ENCODE data around the gene TMC3. TPM values are rescaled to one million over a fixed set of nuclear protein-coding genes. Genes with fewer than 3 reads are reported as not detected.

The TMC3 gene
- total and polyA plus RNA-seq, 7 donors: not detected

DNA sequence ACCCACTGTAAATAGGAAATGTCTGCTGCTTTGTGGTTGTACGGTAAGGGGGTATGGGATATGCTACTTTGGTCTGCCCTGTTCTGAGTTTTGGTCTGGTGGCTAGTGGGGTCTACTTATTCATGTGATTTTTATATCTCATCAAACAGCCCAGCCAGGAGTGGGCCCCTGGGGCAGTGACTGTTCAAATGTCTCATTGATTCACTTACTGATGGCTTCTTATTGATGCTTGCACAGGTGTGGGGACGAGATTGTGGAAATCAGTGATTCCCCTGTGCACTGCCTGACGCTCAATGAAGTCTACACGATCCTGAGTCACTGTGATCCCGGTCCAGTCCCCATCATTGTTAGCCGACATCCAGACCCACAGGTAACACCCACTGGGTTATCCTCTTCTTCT lies 88.6 kb downstream of the TMC3 start:
- ATAC-seq (no peak), DNase-seq (no peak)
- Histone ChIP-seq H3K27ac (no peak overlapping the region), H3K36me3 (ENCODE audit: insufficient read depth in 1 of 2, low read depth in 1 of 2) (no peaks in the 10 kb centered on the region), H3K4me1 (no peaks in the 10 kb centered on the region), H3K9me3 (no peaks in the 10 kb centered on the region), H3K27me3 (ENCODE audit: insufficient read depth in 3 of 3, low read length in 2 of 3) (no peaks in the 10 kb centered on the region), H3K4me3 (no peak overlapping the region)
- 89 to 91% (median 90%) methylated on average over 6 of the region's 6 CpGs for WGBS, 3 donors
- intact Hi-C loops (cut with DNase I): no loop called here
- TF ChIP-seq, protein P1, sequence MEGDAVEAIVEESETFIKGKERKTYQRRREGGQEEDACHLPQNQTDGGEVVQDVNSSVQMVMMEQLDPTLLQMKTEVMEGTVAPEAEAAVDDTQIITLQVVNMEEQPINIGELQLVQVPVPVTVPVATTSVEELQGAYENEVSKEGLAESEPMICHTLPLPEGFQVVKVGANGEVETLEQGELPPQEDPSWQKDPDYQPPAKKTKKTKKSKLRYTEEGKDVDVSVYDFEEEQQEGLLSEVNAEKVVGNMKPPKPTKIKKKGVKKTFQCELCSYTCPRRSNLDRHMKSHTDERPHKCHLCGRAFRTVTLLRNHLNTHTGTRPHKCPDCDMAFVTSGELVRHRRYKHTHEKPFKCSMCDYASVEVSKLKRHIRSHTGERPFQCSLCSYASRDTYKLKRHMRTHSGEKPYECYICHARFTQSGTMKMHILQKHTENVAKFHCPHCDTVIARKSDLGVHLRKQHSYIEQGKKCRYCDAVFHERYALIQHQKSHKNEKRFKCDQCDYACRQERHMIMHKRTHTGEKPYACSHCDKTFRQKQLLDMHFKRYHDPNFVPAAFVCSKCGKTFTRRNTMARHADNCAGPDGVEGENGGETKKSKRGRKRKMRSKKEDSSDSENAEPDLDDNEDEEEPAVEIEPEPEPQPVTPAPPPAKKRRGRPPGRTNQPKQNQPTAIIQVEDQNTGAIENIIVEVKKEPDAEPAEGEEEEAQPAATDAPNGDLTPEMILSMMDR (IDR thresholded peaks at IDR 0.05): no peak

DNA sequence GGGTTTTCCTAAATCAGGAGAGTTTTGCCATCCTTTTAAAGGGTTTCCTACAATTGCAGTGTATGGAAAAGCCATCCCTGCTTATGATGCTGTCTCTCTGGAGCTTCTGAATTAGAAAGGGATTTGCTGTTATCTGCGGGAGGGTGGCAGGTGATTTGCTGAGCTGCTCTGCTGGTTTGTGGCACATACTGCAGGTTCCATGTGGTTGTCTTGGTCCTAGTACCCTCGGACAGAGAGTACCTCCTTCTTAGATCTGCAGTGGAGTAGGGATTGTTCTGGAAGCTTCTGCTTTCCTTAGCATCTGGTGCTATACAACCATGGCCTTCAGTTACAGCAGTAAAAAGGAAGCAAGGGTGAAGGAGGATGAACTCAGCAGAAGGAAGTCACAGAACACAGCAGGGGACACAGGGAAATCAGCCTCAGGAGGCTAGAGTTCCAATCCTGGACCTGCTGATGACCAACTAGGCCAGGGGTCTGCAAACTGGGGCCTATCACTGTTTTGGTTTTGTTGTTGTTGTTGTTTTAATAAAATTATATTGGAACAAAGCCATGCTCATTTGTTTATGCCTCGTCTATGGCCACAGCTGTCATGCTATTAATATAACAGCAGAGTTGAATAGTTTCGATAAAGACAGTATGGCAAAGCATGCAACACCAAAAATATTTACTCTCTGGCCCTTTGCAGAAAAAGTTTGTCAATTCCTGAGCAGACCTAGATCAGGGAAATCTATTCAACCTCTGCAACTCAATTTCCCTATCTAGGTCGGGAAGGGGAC lies 89.6 kb downstream of the TMC3 start:
- no peak for ATAC-seq
- no peaks in the 10 kb centered on the region for H3K9me3 ChIP-seq
- intact Hi-C loops (cut with DNase I): no loop called here
- H3K4me1 ChIP-seq: no peaks in the 10 kb centered on the region
- H3K36me3 ChIP-seq (ENCODE audit: insufficient read depth in 1 of 2, low read depth in 1 of 2): no peaks in the 10 kb centered on the region
- H3K27ac ChIP-seq: no peak overlapping the region
- no peak overlapping the region for H3K4me3 ChIP-seq
- WGBS, 3 donors: 51 to 53% (median 52%) methylated on average over 5 of the region's 5 CpGs
- no peaks in the 10 kb centered on the region for H3K27me3 ChIP-seq (ENCODE audit: insufficient read depth in 3 of 3, low read length in 2 of 3)
- TF ChIP-seq, protein P1 (IDR thresholded peaks at IDR 0.05): no peak
- no peak for DNase-seq

DNA sequence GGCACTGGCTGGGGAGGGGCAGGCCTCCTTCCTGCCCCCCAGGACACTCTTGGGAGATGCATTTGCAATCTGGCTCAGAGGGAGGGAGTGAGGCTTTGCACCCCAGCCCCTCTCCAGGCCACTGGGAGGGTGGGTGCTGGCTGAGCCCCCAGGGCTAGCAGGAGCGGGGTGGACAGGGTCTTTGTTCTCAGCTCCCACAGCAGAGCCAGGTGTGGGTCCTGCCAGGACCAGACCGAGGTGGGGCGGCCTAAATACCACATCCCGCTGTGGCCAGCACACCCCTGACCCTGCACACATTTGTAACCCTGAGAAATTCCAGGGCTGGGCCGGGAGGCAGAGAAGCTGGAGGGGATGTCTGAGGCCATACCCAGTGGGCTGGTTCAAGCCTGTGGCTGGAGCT lies 91.1 kb downstream of the TMC3 start:
- DNase-seq (no peak), ATAC-seq (no peak)
- intact Hi-C loops (cut with DNase I): no loop called here
- no peak overlapping the region for H3K27ac ChIP-seq
- WGBS, 3 donors: 85 to 95% (median 90%) methylated on average over 5 of the region's 5 CpGs
- H3K4me1 ChIP-seq: no peaks in the 10 kb centered on the region
- H3K27me3 ChIP-seq (ENCODE audit: insufficient read depth in 3 of 3, low read length in 2 of 3): no peaks in the 10 kb centered on the region
- H3K4me3 ChIP-seq: no peak overlapping the region
- TF ChIP-seq, protein P1 (IDR thresholded peaks at IDR 0.05): no peak
- no peaks in the 10 kb centered on the region for H3K9me3 ChIP-seq
- no peaks in the 10 kb centered on the region for H3K36me3 ChIP-seq (ENCODE audit: insufficient read depth in 1 of 2, low read depth in 1 of 2)

DNA sequence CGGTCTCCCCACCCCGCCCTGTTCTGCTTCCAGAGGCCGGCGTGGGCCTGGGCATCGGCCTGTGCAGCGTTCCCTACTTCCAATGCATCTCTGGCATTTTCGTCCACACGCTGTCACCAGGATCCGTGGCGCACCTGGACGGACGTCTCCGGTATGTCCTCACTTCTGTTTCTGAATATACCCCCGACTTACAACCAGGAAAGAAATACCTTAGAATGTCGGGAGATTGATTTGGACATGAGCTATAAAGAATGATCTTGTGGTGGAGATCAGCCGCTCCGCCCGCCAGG lies 91.5 kb downstream of the TMC3 start:
- Histone ChIP-seq H3K27ac (no peak overlapping the region), H3K4me3 (no peak overlapping the region), H3K27me3 (ENCODE audit: insufficient read depth in 3 of 3, low read length in 2 of 3) (no peaks in the 10 kb centered on the region), H3K36me3 (ENCODE audit: insufficient read depth in 1 of 2, low read depth in 1 of 2) (no peaks in the 10 kb centered on the region), H3K9me3 (no peaks in the 10 kb centered on the region), H3K4me1 (no peaks in the 10 kb centered on the region)
- intact Hi-C loops (cut with DNase I): no loop called here
- no peak for DNase-seq
- WGBS, 3 donors: 93 to 96% (median 95%) methylated on average over 18 of the region's 18 CpGs
- TF ChIP-seq, protein P1 (IDR thresholded peaks at IDR 0.05): no peak
- ATAC-seq: no peak
